ENCODE results near the gene PIEZO2. TPM values are rescaled to one million over a fixed set of nuclear protein-coding genes. Genes with fewer than 3 reads are reported as not detected.

PIEZO2 gene
- total RNA-seq, 4 donors from 2014 or later, result 2.4 to 5.2 (median 3.3) TPM

DNA sequence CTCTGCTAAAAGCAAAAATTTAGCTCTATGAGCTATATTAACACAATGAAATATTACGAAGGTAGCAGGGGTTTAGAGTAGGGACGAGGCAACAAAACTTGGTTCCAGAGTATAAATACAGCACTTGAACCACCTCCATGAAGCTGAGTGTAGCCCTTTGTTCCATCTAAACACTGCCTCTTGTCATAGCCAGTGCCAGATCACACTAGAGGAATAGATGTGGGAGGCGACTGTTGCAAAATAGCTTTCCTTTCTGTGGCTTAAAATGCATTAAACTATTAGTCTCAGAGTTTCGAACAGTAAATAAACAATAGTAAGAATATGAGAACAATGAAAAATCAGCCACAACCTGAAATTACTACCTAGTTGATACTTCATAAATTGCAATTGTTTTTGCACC, 29.8 kb downstream of the PIEZO2 start:
- no peak overlapping the region for H3K27ac ChIP-seq (replicated peaks in 1 of 4)
- H3K9me3 ChIP-seq, result no peaks in the 10 kb centered on the region
- WGBS, result 48% methylated on average over 4 of the region's 4 CpGs
- no peaks in the 10 kb centered on the region for H3K4me1 ChIP-seq
- H3K36me3 ChIP-seq, result no peaks in the 10 kb centered on the region
- H3K27me3 ChIP-seq, result no peaks in the 10 kb centered on the region
- DNase-seq (ENCODE audit: extremely low spot score), result peak; percentile 7
- intact Hi-C loops (cut with DNase I), result no loop called here
- TF ChIP-seq, protein P1, sequence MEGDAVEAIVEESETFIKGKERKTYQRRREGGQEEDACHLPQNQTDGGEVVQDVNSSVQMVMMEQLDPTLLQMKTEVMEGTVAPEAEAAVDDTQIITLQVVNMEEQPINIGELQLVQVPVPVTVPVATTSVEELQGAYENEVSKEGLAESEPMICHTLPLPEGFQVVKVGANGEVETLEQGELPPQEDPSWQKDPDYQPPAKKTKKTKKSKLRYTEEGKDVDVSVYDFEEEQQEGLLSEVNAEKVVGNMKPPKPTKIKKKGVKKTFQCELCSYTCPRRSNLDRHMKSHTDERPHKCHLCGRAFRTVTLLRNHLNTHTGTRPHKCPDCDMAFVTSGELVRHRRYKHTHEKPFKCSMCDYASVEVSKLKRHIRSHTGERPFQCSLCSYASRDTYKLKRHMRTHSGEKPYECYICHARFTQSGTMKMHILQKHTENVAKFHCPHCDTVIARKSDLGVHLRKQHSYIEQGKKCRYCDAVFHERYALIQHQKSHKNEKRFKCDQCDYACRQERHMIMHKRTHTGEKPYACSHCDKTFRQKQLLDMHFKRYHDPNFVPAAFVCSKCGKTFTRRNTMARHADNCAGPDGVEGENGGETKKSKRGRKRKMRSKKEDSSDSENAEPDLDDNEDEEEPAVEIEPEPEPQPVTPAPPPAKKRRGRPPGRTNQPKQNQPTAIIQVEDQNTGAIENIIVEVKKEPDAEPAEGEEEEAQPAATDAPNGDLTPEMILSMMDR (IDR thresholded peaks at IDR 0.05), result no peak
- TF ChIP-seq POLR2AphosphoS5 (IDR thresholded peaks at IDR 0.05), result no peak
- TF ChIP-seq EP300 (IDR thresholded peaks at IDR 0.05), result no peak
- no peak for TF ChIP-seq POLR2A (IDR thresholded peaks at IDR 0.05; ENCODE audit: low read depth)
- H3K4me3 ChIP-seq, result no peak overlapping the region

DNA sequence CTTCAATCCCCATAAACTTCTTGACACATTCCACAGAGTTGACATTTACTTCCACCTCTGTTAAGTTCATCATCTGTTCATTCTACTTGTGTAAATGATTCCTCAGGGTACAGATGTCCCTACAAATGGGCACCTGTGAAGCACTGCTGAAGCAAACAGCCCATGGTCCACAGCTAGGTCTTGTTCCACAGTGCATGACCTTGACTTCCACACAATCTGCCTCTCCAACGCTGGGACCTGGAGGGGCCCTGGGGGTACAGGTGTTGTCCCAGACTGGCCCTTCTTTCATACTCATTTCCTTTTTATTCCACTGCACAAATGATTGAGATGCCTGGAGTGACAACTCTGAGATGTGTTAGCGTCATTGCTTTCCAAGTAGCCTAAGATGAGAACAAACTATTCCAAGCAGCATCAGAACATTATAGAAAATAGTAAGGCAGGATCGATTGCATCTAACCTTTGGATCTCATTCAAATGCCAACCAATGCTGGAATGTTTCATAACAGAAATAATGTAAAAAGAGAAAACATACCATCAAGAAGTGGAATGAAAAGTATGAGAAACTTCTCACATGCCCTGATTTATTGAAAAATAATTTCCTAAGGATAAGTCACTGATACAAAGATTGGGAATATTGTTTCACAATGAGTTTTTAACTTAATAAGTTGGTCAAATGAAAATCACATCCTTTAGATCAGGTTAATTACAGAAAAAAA, 31.2 kb downstream of the PIEZO2 start:
- H3K27me3 ChIP-seq, result no peaks in the 10 kb centered on the region
- H3K36me3 ChIP-seq, result no peaks in the 10 kb centered on the region
- WGBS, result 58% methylated on average over 3 of the region's 3 CpGs
- peak; percentile 34 for DNase-seq (ENCODE audit: extremely low spot score)
- TF ChIP-seq POLR2A (IDR thresholded peaks at IDR 0.05; ENCODE audit: low read depth) (no peak), EP300 (IDR thresholded peaks at IDR 0.05) (no peak), POLR2AphosphoS5 (IDR thresholded peaks at IDR 0.05) (no peak)
- TF ChIP-seq, protein P1 (IDR thresholded peaks at IDR 0.05), result no peak
- H3K4me3 ChIP-seq, result no peak overlapping the region
- H3K9me3 ChIP-seq, result no peaks in the 10 kb centered on the region
- no peak overlapping the region for H3K27ac ChIP-seq (replicated peaks in 1 of 4)
- intact Hi-C loops (cut with DNase I), result no loop called here
- H3K4me1 ChIP-seq, result no peaks in the 10 kb centered on the region

DNA sequence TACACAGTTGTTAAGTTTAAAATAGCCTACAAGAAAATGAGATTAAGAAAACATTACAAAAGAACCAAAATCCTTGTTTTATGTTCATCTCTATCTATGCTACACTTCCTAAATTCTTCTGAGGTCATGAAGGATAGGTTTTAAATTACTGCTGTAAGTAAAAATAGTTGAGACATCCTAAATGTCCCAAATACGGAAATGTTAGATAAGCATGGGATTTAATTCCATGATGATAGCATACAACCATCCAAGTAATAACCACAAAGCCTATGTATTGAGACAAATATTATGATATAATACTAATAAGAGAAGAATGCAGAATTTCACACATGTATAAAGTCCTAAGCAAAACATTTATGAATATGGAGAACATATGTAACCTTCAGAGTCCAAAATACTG, 34.1 kb downstream of the PIEZO2 start:
- 68% methylated on average over 1 of the region's 1 CpG for WGBS
- TF ChIP-seq, protein P1 (IDR thresholded peaks at IDR 0.05), result no peak
- TF ChIP-seq POLR2AphosphoS5 (IDR thresholded peaks at IDR 0.05) (no peak), EP300 (IDR thresholded peaks at IDR 0.05) (no peak), POLR2A (IDR thresholded peaks at IDR 0.05; ENCODE audit: low read depth) (no peak)
- H3K9me3 ChIP-seq, result no peaks in the 10 kb centered on the region
- intact Hi-C loops (cut with DNase I), result no loop called here
- no peaks in the 10 kb centered on the region for H3K36me3 ChIP-seq
- peaks cover 0 to 4% (median 0%) of the 10 kb centered on the region in 4 donors for H3K27me3 ChIP-seq
- H3K4me3 ChIP-seq, result no peak overlapping the region
- DNase-seq (ENCODE audit: extremely low spot score), result no peak
- no peak overlapping the region for H3K27ac ChIP-seq (replicated peaks in 1 of 4)
- H3K4me1 ChIP-seq, result no peaks in the 10 kb centered on the region

DNA sequence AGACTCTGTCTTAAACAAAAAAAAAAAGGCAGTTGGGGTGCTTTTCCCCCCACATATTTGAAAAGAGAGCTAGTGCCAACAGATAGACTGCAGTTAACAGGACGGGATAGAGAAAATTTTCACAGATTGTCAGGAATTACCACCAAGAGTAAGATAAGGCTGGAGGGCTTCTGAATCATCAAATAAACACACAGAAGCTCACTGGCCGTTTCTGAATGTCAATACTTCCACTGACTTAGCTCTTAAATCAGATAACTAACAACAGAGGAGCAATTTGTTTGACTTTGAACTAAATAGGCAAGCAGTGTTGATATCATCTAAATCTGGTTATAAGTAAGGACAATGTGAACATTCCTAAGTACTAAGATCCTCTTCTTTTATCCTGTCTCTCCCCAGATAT, 34.7 kb downstream of the PIEZO2 start:
- intact Hi-C loops (cut with DNase I), result no loop called here
- TF ChIP-seq POLR2A (IDR thresholded peaks at IDR 0.05; ENCODE audit: low read depth), result no peak
- no peak for TF ChIP-seq EP300 (IDR thresholded peaks at IDR 0.05)
- no peak for TF ChIP-seq POLR2AphosphoS5 (IDR thresholded peaks at IDR 0.05)
- TF ChIP-seq, protein P1 (IDR thresholded peaks at IDR 0.05), result no peak
- H3K4me3 ChIP-seq, result no peak overlapping the region
- H3K36me3 ChIP-seq, result no peaks in the 10 kb centered on the region
- DNase-seq (ENCODE audit: extremely low spot score), result peak; percentile 7
- H3K27ac ChIP-seq (replicated peaks in 1 of 4), result no peak overlapping the region
- WGBS, result 59% methylated on average over 2 of the region's 2 CpGs
- H3K4me1 ChIP-seq, result no peaks in the 10 kb centered on the region
- H3K27me3 ChIP-seq, result peaks cover 0 to 4% (median 0%) of the 10 kb centered on the region in 4 donors
- H3K9me3 ChIP-seq, result no peaks in the 10 kb centered on the region

- Histone ChIP-seq H3K27ac (replicated peaks in 1 of 4) (no peak overlapping the region), H3K27me3 (peaks cover 0 to 4% (median 0%) of the 10 kb centered on the region in 4 donors), H3K4me3 (no peak overlapping the region), H3K36me3 (no peaks in the 10 kb centered on the region), H3K9me3 (no peaks in the 10 kb centered on the region), H3K4me1 (no peaks in the 10 kb centered on the region)
- intact Hi-C loops (cut with DNase I), result no loop called here
- 95% methylated on average over 2 of the region's 2 CpGs for WGBS
- no peak for DNase-seq (ENCODE audit: extremely low spot score)
- TF ChIP-seq, protein P1 (IDR thresholded peaks at IDR 0.05), result no peak
- TF ChIP-seq POLR2A (IDR thresholded peaks at IDR 0.05; ENCODE audit: low read depth) (no peak), POLR2AphosphoS5 (IDR thresholded peaks at IDR 0.05) (no peak), EP300 (IDR thresholded peaks at IDR 0.05) (no peak)
Observed at GRCh38 chr18:11113937-11114336, 35.4 kb downstream of the PIEZO2 start.
